Stimulated activated CD4-positive, alpha-beta T cell treated with anti-CD3 and anti-CD28 coated beads, TNF-alpha, amount 100 ng/mL, for 48 hours (primary cell): ENCODE results near the gene HDAC4.

Experiments used
- DNase-seq, 3 donors: peaks; one replicate each; pipeline ENCODE4 v3.0.0-alpha.2; 2020; ENCODE audit warnings: low read depth in 3 of 3

HDAC4 gene

GRCh38 chr2:239173301-239173700, 227.5 kb downstream of the HDAC4 start:
- no peak for DNase-seq

- no peak for DNase-seq
Measured at GRCh38 chr2:239171643-239172042, 229.2 kb downstream of the HDAC4 start.

GRCh38 chr2:239169311-239170048, 231.3 kb downstream of the HDAC4 start:
- no peak for DNase-seq

- DNase-seq: no peak
Measured at GRCh38 chr2:239168575-239168974, 232.2 kb downstream of the HDAC4 start.

GRCh38 chr2:239167766-239168444, 232.9 kb downstream of the HDAC4 start:
- no peak for DNase-seq

GRCh38 chr2:239167011-239167673, 233.7 kb downstream of the HDAC4 start:
- DNase-seq: no peak

GRCh38 chr2:239166201-239166834, 234.5 kb downstream of the HDAC4 start:
- no peak for DNase-seq

GRCh38 chr2:239165206-239165831, 235.5 kb downstream of the HDAC4 start:
- no peak for DNase-seq

GRCh38 chr2:239164335-239164871, 236.4 kb downstream of the HDAC4 start:
- DNase-seq: no peak

GRCh38 chr2:239163688-239164334, 237.0 kb downstream of the HDAC4 start:
- no peak for DNase-seq

GRCh38 chr2:239162976-239163687, 237.7 kb downstream of the HDAC4 start:
- no peak for DNase-seq

GRCh38 chr2:239162141-239162821, 238.5 kb downstream of the HDAC4 start:
- no peak for DNase-seq

GRCh38 chr2:239161711-239162140, 239.1 kb downstream of the HDAC4 start:
- DNase-seq: no peak

GRCh38 chr2:239160226-239161143, 240.3 kb downstream of the HDAC4 start:
- no peak for DNase-seq

GRCh38 chr2:239159476-239159911, 241.3 kb downstream of the HDAC4 start:
- no peak for DNase-seq

GRCh38 chr2:239158641-239159475, 242.0 kb downstream of the HDAC4 start:
- DNase-seq: no peak

- no peak for DNase-seq
Measured at GRCh38 chr2:239157771-239158170, 243.0 kb downstream of the HDAC4 start.

- DNase-seq: no peak
Measured at GRCh38 chr2:239157269-239157668, 243.6 kb downstream of the HDAC4 start.
